GM15510 (cell line): ENCODE measurements around the gene KSR1.
A peak's percentile ranks its signal among the peaks of the same experiment; 100 is the strongest.

ENCODE experiments used
- POLR2A ChIP-seq: IDR thresholded peaks from 3 replicates; pipeline ENCODE4 v1.6.1; 2011; ENCODE audit warnings: borderline replicate concordance; ENCODE audit not compliant: insufficient read length; ENCODE audit errors: extremely low read depth

Gene KSR1

GRCh38 chr17:27449988-27450387 is 6.3 kb upstream of the KSR1 start:
- TF ChIP-seq POLR2A = no peak

GRCh38 chr17:27450416-27450815 is 5.8 kb upstream of the KSR1 start:
- TF ChIP-seq POLR2A = no peak

GRCh38 chr17:27451906-27452305 is 4.3 kb upstream of the KSR1 start:
- TF ChIP-seq POLR2A = no peak

- no peak for TF ChIP-seq POLR2A
These were observed 3.4 kb upstream of the KSR1 start for GRCh38 chr17:27452828-27453227.

- no peak for TF ChIP-seq POLR2A
These were observed 2.8 kb upstream of the KSR1 start for GRCh38 chr17:27453471-27453870.

- no peak for TF ChIP-seq POLR2A
These were observed 2.2 kb upstream of the KSR1 start for GRCh38 chr17:27454089-27454488.

GRCh38 chr17:27455236-27455913 is 873 bp upstream of the KSR1 start:
- no peak for TF ChIP-seq POLR2A

- TF ChIP-seq POLR2A = no peak
These were observed 572 bp downstream of the KSR1 start for GRCh38 chr17:27456681-27457359.

GRCh38 chr17:27457360-27457715 is 1.1 kb downstream of the KSR1 start:
- no peak for TF ChIP-seq POLR2A

GRCh38 chr17:27457731-27458523 is 1.7 kb downstream of the KSR1 start:
- peak; percentile 63 for TF ChIP-seq POLR2A

GRCh38 chr17:27458524-27458908 is 2.3 kb downstream of the KSR1 start:
- TF ChIP-seq POLR2A = no peak

GRCh38 chr17:27459433-27459832 is 3.2 kb downstream of the KSR1 start:
- no peak for TF ChIP-seq POLR2A

GRCh38 chr17:27460196-27460725 is 4.0 kb downstream of the KSR1 start:
- TF ChIP-seq POLR2A = no peak

GRCh38 chr17:27461192-27461859 is 5.1 kb downstream of the KSR1 start:
- no peak for TF ChIP-seq POLR2A

GRCh38 chr17:27462149-27462548 is 5.9 kb downstream of the KSR1 start:
- TF ChIP-seq POLR2A = no peak
